NCI-H526 treated with DMSO at 0.1 percent for 48 hours (cell line): ENCODE measurements around the gene SIK2.
A peak's percentile ranks its signal among the peaks of the same experiment; 100 is the strongest.
"Not testable (repeated sequence)": the region's sequence is repeated elsewhere in the genome, so short reads cannot be mapped to it uniquely, and the experiment has no call there.

ENCODE experiments used
- DNase-seq: peaks from one replicate; lab custom pipeline; 2025; lab: John Stamatoyannopoulos, UW

SIK2 gene

DNA sequence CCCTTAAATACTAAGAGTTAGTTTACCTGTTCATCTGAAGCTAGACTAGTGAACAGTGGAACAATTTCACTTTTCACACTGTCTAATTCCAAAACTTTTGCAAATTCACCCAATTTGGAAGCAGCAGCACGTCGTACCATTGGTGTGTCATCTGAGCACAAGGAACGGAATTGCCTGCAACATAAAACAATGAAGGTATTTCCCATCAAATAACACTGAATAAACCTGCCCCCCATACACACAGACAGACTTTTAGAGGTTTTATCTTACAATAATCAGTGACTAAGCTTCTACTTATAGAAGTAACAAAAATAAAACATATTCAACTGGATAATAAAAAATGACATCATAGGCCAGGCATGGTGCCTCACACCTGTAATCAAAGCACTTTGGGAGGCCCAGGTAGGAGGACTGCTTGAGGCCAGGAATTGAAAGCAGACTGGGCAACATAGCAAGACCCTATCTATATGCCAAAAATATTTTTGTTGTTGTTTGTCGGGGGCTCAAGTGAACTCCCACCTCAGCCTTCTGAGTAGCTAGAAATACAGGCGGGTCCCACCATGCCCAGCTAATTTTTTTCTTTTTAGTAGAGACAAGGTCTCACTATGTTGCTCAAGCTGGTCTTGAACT is 157.6 kb downstream of the SIK2 start:
- no peak for DNase-seq

GRCh38 chr11:111761036-111761435 is 158.8 kb downstream of the SIK2 start:
- DNase-seq, result no peak

GRCh38 chr11:111762526-111762925 is 160.3 kb downstream of the SIK2 start:
- DNase-seq, result no peak

DNA sequence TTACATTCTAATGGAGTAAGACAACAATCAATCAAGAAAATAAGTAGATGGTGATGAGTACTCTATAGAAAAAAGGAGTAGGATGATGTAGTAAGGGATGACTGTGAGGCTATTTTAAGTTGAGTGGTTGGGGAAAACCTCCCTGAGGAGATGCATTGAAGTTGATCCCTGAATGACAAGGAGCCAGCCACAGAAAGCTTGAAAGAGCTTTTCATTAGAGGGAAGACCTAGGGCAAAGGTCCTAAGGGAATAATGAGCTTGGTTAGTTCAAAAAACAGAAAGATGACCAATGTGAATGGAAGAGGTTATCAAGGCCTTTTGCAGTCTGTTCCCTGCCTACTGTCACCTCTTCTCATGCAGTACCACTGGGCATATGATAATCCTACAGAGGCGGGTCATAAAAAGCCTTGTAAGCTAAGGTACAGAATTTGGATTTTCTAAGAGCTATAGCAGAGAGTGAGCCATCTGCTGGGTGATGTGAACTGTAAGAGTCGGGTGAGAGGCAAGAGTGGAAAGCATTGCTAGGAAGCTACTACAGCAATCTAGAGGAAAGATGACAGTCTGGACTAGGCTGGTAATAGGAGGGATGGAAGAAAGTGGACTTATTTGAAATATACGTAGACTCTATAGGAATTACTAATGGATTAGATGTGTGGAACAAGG is 160.9 kb downstream of the SIK2 start:
- DNase-seq, result no peak

GRCh38 chr11:111764621-111765020 is 162.4 kb downstream of the SIK2 start:
- DNase-seq, result no peak

DNA sequence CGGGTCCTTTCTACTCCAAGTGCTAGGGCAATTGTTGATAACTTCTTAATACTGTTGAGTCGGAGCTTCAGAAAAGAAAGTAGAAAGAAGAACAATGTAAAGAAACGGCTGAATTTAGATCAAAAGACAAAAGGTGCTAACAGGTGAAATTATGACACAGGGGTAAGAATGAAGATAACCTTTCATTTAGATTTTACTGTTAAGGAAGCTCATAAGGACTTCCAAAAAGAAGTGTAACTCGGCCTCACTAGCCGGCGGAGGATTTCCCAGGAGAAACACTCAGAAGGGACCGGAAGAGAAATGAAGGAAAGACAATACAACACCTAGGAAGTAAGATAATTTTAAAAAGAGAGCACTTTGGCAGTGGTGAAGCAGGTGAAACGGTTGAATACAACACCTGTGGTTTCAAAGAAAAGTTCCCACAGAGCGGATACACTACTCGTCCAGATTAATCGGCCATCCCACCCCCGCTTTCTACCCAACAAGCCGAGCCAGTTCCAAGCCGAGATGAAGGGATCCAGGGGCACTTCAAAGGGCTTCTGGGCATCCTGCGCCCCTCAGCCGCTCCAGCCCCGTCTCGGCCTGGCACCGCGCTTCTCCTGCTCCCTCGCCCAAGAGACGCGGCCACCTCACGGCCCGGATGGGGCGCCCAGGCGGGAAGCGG is 163.2 kb downstream of the SIK2 start:
- peak; percentile 61 for DNase-seq

- peak; percentile 97 for DNase-seq
Measured at GRCh38 chr11:111765984-111766833, 164.0 kb downstream of the SIK2 start, which contains the start of gene PPP2R1B. PPP2R1B (minus strand) TSS chr11:111766389; CDS start chr11:111766361, 28 bp downstream.

GRCh38 chr11:111766834-111767142 is 164.5 kb downstream of the SIK2 start:
- DNase-seq, result no peak

- no peak for DNase-seq
Measured at GRCh38 chr11:111770581-111771134, 168.4 kb downstream of the SIK2 start.

DNA sequence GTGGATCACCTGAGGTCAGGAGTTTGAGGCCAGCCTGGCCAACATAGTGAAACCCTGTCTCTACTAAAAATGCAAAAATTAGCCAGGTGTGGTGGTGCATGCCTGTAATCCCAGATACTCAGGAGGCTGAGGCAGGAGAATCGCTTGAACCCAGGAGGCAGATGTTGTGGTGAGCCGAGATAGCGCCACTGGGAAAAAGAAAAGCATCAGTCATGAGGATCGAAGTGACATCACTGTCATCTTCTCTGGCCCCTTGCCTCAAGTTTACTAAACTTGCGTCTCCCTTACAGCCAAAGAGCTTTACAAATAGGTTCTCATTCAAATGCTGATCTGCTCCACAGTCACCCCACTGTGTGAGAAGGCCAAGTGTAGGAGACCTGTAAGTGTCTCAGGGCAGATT is 169.0 kb downstream of the SIK2 start:
- DNase-seq, result not testable (repeated sequence)

GRCh38 chr11:111772535-111772934 is 170.3 kb downstream of the SIK2 start:
- no peak for DNase-seq

DNA sequence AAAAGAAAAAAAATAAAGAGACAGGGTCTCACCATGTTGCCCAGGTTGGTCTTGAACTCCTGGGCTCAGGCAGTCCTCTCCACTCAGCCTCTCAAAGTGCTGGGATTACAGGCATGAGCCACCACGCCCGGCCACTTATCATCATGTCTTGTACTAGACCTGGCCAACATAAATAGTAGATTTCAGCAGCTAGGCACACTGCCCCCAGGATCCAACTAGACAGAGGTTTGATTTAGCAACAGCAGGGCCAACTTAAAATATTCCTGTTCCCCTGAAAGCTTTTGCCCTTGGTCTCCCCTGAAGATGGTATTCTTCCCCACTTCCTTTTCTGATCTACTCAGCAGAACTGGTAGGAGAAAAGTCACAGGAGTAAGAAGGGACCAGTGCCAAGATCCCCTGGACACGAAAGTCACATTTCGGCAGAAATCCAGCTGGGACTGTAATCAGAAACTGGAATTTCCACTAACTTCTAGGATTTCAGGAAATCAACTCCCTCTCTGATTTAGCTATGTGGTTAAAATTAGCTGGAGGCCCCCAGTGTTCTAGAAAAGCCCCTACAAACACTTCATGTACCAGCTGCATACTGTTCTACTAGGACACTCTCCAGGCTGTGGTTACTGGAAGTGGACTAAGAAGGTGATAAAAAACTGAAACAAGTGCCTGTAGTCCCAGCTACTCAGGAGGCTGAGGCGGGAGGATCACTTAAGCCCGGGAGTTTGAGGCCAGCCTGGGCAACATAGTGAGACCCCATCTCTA is 172.9 kb downstream of the SIK2 start:
- DNase-seq, result no peak

GRCh38 chr11:111776398-111777093 is 174.3 kb downstream of the SIK2 start:
- DNase-seq, result no peak

DNA sequence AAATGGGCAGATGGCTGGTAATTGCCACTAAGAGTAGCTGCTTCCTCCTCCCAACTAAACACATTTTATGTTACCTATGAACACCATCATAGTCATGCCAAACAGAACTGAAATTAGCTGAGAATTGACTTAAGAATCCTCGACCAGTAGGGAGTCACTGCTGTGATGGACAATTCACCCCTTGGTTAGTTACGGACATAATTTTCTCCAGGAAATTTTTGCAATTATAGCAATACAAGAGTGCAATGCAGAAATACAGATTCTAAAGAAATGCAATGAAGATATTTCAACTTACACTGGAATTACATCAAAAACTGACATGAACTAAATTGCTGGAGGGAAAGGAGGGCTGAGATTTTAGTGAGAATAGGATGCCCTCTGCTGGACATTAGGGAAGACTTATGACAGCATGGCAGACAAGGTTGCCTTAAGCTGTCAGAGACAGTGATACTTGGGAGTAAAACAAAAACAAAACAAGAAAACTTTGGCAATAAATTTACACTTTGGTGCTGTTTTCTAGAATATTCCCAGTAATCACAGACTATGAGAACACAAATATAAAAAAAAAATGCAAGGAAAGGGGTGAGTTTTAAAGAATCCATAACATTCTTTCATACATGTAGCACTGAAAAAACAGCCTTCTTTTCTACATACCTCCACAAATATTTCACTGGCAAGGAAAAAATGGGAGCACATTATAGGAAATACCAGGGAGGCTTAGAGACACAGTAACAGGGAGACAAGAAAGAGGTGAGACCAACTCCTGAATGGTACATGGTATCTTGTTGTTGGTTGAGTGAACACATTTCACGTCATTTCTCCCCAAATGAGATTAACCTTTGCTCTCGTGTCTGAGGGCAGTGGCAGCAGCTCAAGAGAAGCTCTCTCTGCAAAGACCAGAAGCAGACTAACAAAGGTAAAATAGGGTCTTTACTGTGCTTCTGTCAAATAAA is 175.1 kb downstream of the SIK2 start:
- peak; percentile 82 for DNase-seq

- no peak for DNase-seq
Measured at GRCh38 chr11:111778047-111778558, 175.9 kb downstream of the SIK2 start.

GRCh38 chr11:111779118-111779517 is 176.9 kb downstream of the SIK2 start:
- no peak for DNase-seq
